Mesenchymal stem cell (in vitro differentiated cells and primary cell): ENCODE results near the gene CSPG4.

Experiments
- DNase-seq: peaks from one replicate; pipeline ENCODE4 v3.0.0-alpha.2; 2013
- H2AFZ ChIP-seq: one replicate; pipeline ENCODE4 v1.6.1; 2013; ENCODE audit warnings: low read depth, mild to moderate bottlenecking, control low read depth, inconsistent platforms, low read length, moderate library complexity
- H2AK5ac ChIP-seq: 2 replicates; pipeline ENCODE4 v1.6.1; 2013; ENCODE audit warnings: low read length, moderate library complexity, mild to moderate bottlenecking, inconsistent platforms; ENCODE audit not compliant: severe bottlenecking
- H2BK120ac ChIP-seq: one replicate; pipeline ENCODE4 v1.6.1; 2013; ENCODE audit warnings: low read depth, mild to moderate bottlenecking, inconsistent platforms, low read length, moderate library complexity
- H2BK12ac ChIP-seq, 2 experiments: one replicate each; pipeline ENCODE4 v1.6.1; 2013; ENCODE audit warnings: inconsistent platforms in 2 of 2, low read length in 2 of 2, mild to moderate bottlenecking in 2 of 2, moderate library complexity in 2 of 2, control low read depth in 1 of 2
- H2BK15ac ChIP-seq: one replicate; pipeline ENCODE4 v1.6.1; 2013; ENCODE audit warnings: mild to moderate bottlenecking, low read depth, inconsistent platforms; ENCODE audit not compliant: poor library complexity, severe bottlenecking
- H2BK5ac ChIP-seq: 2 replicates; pipeline ENCODE4 v1.6.1; 2013; ENCODE audit warnings: low read depth, mild to moderate bottlenecking, low read length, control low read depth, inconsistent platforms; ENCODE audit not compliant: poor library complexity, severe bottlenecking
- H3K14ac ChIP-seq, 2 experiments: one replicate each; pipeline ENCODE4 v1.6.1; 2013; ENCODE audit warnings: inconsistent platforms in 2 of 2, low read length in 2 of 2, control low read depth in 1 of 2, mild to moderate bottlenecking in 1 of 2, moderate library complexity in 1 of 2
- H3K18ac ChIP-seq, 2 experiments: one replicate each; pipeline ENCODE4 v1.6.1; 2013; ENCODE audit warnings: inconsistent platforms in 2 of 2, low read length in 2 of 2, control low read depth in 1 of 2, low read depth in 1 of 2, mild to moderate bottlenecking in 1 of 2
- H3K23ac ChIP-seq, 2 experiments: one replicate each; pipeline ENCODE4 v1.6.1; 2013; ENCODE audit warnings: inconsistent platforms in 2 of 2, low read length in 2 of 2, mild to moderate bottlenecking in 2 of 2, moderate library complexity in 2 of 2, control low read depth in 1 of 2
- H3K27ac ChIP-seq: 2 replicates; pipeline ENCODE4 v1.5.1; 2013; ENCODE audit warnings: mild to moderate bottlenecking, moderate library complexity, low read length, control low read depth, inconsistent platforms; ENCODE audit not compliant: poor library complexity, severe bottlenecking
- H3K27me3 ChIP-seq, 2 experiments: 2 replicates each; pipeline versions ENCODE4 v1.6.1 to v1.7.0; 2013; ENCODE audit warnings: low read length in 2 of 2, mild to moderate bottlenecking in 2 of 2, moderate library complexity in 2 of 2, control low read depth in 1 of 2, inconsistent platforms in 1 of 2; ENCODE audit not compliant: control insufficient read depth in 1 of 2, insufficient read depth in 1 of 2
- H3K36me3 ChIP-seq, 2 experiments: 2 replicates each; pipeline versions ENCODE4 v1.6.1 to v1.7.0; 2013; ENCODE audit warnings: low read length in 2 of 2, control low read depth in 1 of 2, inconsistent platforms in 1 of 2, low read depth in 1 of 2, mild to moderate bottlenecking in 1 of 2; ENCODE audit not compliant: insufficient read depth in 2 of 2, control insufficient read depth in 1 of 2
- H3K4ac ChIP-seq, 2 experiments: one replicate each; pipeline ENCODE4 v1.6.1; 2013; ENCODE audit warnings: inconsistent platforms in 2 of 2, low read length in 2 of 2, mild to moderate bottlenecking in 2 of 2, moderate library complexity in 2 of 2, control low read depth in 1 of 2, low read depth in 1 of 2
- H3K4me1 ChIP-seq: 2 replicates; pipeline ENCODE4 v1.6.1; 2013; ENCODE audit warnings: low read depth, low read length, control low read depth; ENCODE audit not compliant: control insufficient read depth, insufficient read depth
- H3K4me2 ChIP-seq: 2 replicates; pipeline ENCODE4 v1.6.1; 2013; ENCODE audit warnings: low read length, mild to moderate bottlenecking, inconsistent platforms; ENCODE audit not compliant: poor library complexity, severe bottlenecking
- H3K4me3 ChIP-seq, 2 experiments: 2 replicates each; pipeline versions ENCODE4 v1.5.1 to v1.7.0; 2013; ENCODE audit warnings: low read length in 2 of 2, mild to moderate bottlenecking in 2 of 2, control low read depth in 1 of 2, low read depth in 1 of 2; ENCODE audit not compliant: insufficient read depth in 1 of 2
- H3K79me1 ChIP-seq: replicated peaks from 2 replicates; pipeline ENCODE4 v1.6.1; 2013; ENCODE audit warnings: mild to moderate bottlenecking, control low read depth, low read length, inconsistent platforms; ENCODE audit not compliant: poor library complexity, severe bottlenecking
- H3K9ac ChIP-seq: 2 replicates; pipeline ENCODE4 v1.7.0; 2013; ENCODE audit warnings: mild to moderate bottlenecking, low read length, moderate library complexity
- H3K9me3 ChIP-seq: 2 replicates; pipeline ENCODE4 v1.7.0; 2013; ENCODE audit warnings: mild to moderate bottlenecking, low read length; ENCODE audit not compliant: control insufficient read depth
- H4K8ac ChIP-seq: one replicate; pipeline ENCODE4 v1.6.1; 2013; ENCODE audit warnings: inconsistent platforms, mild to moderate bottlenecking, low read length, moderate library complexity
- H4K91ac ChIP-seq: one replicate; pipeline ENCODE4 v1.6.1; 2013; ENCODE audit warnings: mild to moderate bottlenecking, low read length, inconsistent platforms
- WGBS: methylation state at CpG from one replicate; pipeline ENCODE4 v1.1.7; 2013; ENCODE audit warnings: mixed read lengths; 5-methylcytosine and 5-hydroxymethylcytosine counted together

Gene CSPG4

DNA sequence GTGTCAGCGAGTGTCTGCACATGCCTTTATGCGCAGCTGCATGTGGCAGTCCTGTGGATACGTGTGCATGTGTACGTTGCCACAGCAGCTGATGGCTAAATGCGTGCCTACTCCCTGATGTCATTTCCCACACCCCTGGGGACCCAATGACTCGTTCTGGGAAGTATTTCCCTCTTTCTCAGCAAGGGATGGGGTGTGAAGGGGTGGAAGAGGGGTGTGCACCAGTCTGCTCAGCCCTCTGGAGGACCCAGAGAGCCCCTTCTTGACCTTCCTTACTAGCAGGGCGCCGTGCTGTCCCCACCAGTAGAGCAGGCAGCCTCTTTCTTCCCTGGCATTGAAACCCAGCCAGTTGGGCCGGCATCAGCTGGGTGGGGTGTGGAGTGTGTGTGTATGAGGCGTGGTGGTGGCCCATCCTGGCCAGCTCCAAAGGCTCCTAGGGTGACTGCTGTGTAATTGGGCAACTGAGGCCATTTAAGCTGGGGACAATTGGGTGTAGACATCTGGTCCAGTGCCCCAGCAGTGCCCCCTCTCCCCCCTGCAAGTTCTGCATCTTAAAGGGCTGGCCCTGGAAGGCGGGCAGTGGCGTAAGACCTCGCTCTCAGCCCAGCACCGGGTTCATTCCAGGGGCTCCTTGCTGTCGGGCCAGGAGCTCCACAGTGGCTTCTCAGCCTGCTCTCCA lies 45.7 kb downstream of the CSPG4 start:
- Histone ChIP-seq H3K14ac (peak overlapping the region in 1 of 2 experiments; percentile 75), H3K4ac (peak overlapping the region; percentile 64 to 86), H3K36me3 (peaks cover 14 to 15% of the 10 kb centered on the region in 2 experiments), H2AK5ac (peak overlapping the region; percentile 94), H3K18ac (peak overlapping the region; percentile 89 to 97), H3K27me3 (no peaks in the 10 kb centered on the region), H3K4me1 (peaks cover 51% of the 10 kb centered on the region), H4K8ac (peak overlapping the region; percentile 93), H2BK5ac (peak overlapping the region; percentile 68), H3K9me3 (no peaks in the 10 kb centered on the region), H4K91ac (peak overlapping the region; percentile 98), H2BK120ac (peak overlapping the region; percentile 75), H3K9ac (peak overlapping the region; percentile 93), H3K4me2 (no peak overlapping the region), H3K79me1 (peaks cover 31% of the 10 kb centered on the region), H2BK15ac (peak overlapping the region; percentile 74), H3K27ac (peak overlapping the region; percentile 97), H2BK12ac (peak overlapping the region; percentile 92 to 94), H3K23ac (no peak overlapping the region), H3K4me3 (peak overlapping the region in 1 of 2 experiments; percentile 31), H2AFZ (no peak overlapping the region)
- 31% methylated on average over 15 of the region's 15 CpGs for WGBS
- DNase-seq, result peak; percentile 100

- 76% methylated on average over 11 of the region's 11 CpGs for WGBS
- peak overlapping the region; percentile 3 for H2AK5ac ChIP-seq
- H3K79me1 ChIP-seq, result peaks cover 29% of the 10 kb centered on the region
- H2BK5ac ChIP-seq, result peak overlapping the region; percentile 14
- H3K4me2 ChIP-seq, result no peak overlapping the region
- H4K91ac ChIP-seq, result peak overlapping the region; percentile 94
- H3K27ac ChIP-seq, result no peak overlapping the region
- no peaks in the 10 kb centered on the region for H3K27me3 ChIP-seq
- H3K18ac ChIP-seq, result peak overlapping the region in 1 of 2 experiments; percentile 22
- H3K23ac ChIP-seq, result no peak overlapping the region
- no peak overlapping the region for H2BK15ac ChIP-seq
- peak overlapping the region; percentile 26 for H3K9ac ChIP-seq
- H3K4me3 ChIP-seq, result no peak overlapping the region
- H3K4me1 ChIP-seq, result peaks cover 54% of the 10 kb centered on the region
- peak overlapping the region; percentile 2 to 33 for H2BK12ac ChIP-seq
- peaks cover 27 to 35% of the 10 kb centered on the region in 2 experiments for H3K36me3 ChIP-seq
- peak overlapping the region; percentile 2 to 47 for H3K4ac ChIP-seq
- H4K8ac ChIP-seq, result peak overlapping the region; percentile 57
- DNase-seq, result no peak
- H2BK120ac ChIP-seq, result no peak overlapping the region
- H2AFZ ChIP-seq, result no peak overlapping the region
- peak overlapping the region in 1 of 2 experiments; percentile 76 for H3K14ac ChIP-seq
- no peaks in the 10 kb centered on the region for H3K9me3 ChIP-seq
Measured at GRCh38 chr15:75663931-75664421, 48.7 kb downstream of the CSPG4 start.

- Histone ChIP-seq H3K14ac (no peak overlapping the region), H3K9ac (peak overlapping the region; percentile 26), H2BK5ac (no peak overlapping the region), H3K23ac (peak overlapping the region in 1 of 2 experiments; percentile 28), H3K36me3 (peaks cover 37 to 45% of the 10 kb centered on the region in 2 experiments), H3K4me3 (no peak overlapping the region), H2BK12ac (peak overlapping the region in 1 of 2 experiments; percentile 79), H3K4me2 (no peak overlapping the region), H4K8ac (peak overlapping the region; percentile 57), H2BK120ac (peak overlapping the region; percentile 69), H4K91ac (peak overlapping the region; percentile 64), H3K79me1 (peaks cover 30% of the 10 kb centered on the region), H2AFZ (no peak overlapping the region), H3K27ac (no peak overlapping the region), H2BK15ac (no peak overlapping the region), H3K27me3 (no peaks in the 10 kb centered on the region), H3K18ac (peak overlapping the region; percentile 23 to 25), H3K4ac (peak overlapping the region in 1 of 2 experiments; percentile 71), H3K4me1 (peaks cover 50% of the 10 kb centered on the region), H2AK5ac (peak overlapping the region; percentile 37), H3K9me3 (no peaks in the 10 kb centered on the region)
- no peak for DNase-seq
- 93% methylated on average over 7 of the region's 9 CpGs for WGBS
Measured at GRCh38 chr15:75662823-75663519, 49.7 kb downstream of the CSPG4 start.

- Histone ChIP-seq H2BK12ac (peak overlapping the region; percentile 33 to 71), H3K23ac (no peak overlapping the region), H3K27ac (peak overlapping the region; percentile 93), H3K36me3 (peaks cover 50 to 57% of the 10 kb centered on the region in 2 experiments), H4K91ac (peak overlapping the region; percentile 74), H3K4me2 (no peak overlapping the region), H3K18ac (peak overlapping the region; percentile 79 to 81), H2AFZ (no peak overlapping the region), H3K4me1 (peaks cover 42% of the 10 kb centered on the region), H3K4me3 (peak overlapping the region in 1 of 2 experiments; percentile 53), H4K8ac (peak overlapping the region; percentile 71), H3K9ac (peak overlapping the region; percentile 91), H3K14ac (peak overlapping the region in 1 of 2 experiments; percentile 66), H3K27me3 (no peaks in the 10 kb centered on the region), H2BK5ac (peak overlapping the region; percentile 89), H3K79me1 (peaks cover 36% of the 10 kb centered on the region), H2BK15ac (peak overlapping the region; percentile 55), H2AK5ac (peak overlapping the region; percentile 70), H2BK120ac (peak overlapping the region; percentile 88), H3K9me3 (no peaks in the 10 kb centered on the region), H3K4ac (peak overlapping the region; percentile 55 to 75)
- 51% methylated on average over 2 of the region's 3 CpGs for WGBS
- DNase-seq, result no peak
Measured at GRCh38 chr15:75661756-75662140, 50.9 kb downstream of the CSPG4 start.
